HepG2 (cell line): ENCODE results near the gene APBB2. TPM values are rescaled to one million over a fixed set of nuclear protein-coding genes. Genes with fewer than 3 reads are reported as not detected.

Experiments used
- ATAC-seq: fragments of 200-7000 bp; cut with Tn5 transposase; 3 replicates; pipeline ENCODE4 v1.9.1; 2020; ENCODE audit warnings: mild to moderate bottlenecking, moderate library complexity
- BruUV-seq: library from RNA; stranded (reverse); fragments of 400-500 nt; replicated peaks from 2 replicates; lab custom pipeline; 2021; lab: Mats Ljungman, UMichigan
- CTCF ChIA-PET: fragments of 300-600 bp; formaldehyde crosslinking; extraction: SDS; loops from one replicate; lab custom pipeline; 2021; ENCODE audit warnings: low total read pairs, inconsistent platforms, low intra/inter-chr PET ratio; lab: Yijun Ruan, JAX
- POLR2A ChIA-PET: fragments of 350-600 bp; sonication (Branson Sonifier 250); formaldehyde crosslinking; loops from one replicate; lab custom pipeline; 2020; ENCODE audit warnings: antibody characterized with exemption, inconsistent platforms; lab: Yijun Ruan, JAX
- DNase-seq: peaks from one replicate; pipeline ENCODE4 v3.0.0-alpha.2; 2015; ENCODE audit warnings: low spot score
- FAIRE-seq: peaks from 3 replicates; lab custom pipeline; 2011; peaks lifted over from hg19 to GRCh38; lab: Jason Lieb, UNC
- H2AFZ ChIP-seq: one replicate; pipeline ENCODE4 v1.6.1; 2011; ENCODE audit warnings: low read length, inconsistent platforms
- H3K27ac ChIP-seq: fragments of 300-600 bp; 3 replicates; pipeline ENCODE4 v1.8.0; 2011; ENCODE audit warnings: mixed run types, mild to moderate bottlenecking, mixed read lengths, low read length, inconsistent platforms; ENCODE audit not compliant: insufficient read depth; ENCODE audit errors: extremely low read length
- H3K27me3 ChIP-seq, 2 experiments: fragments of 200-600 bp in 1 of 2; 2 replicates in 1 of 2; 3 replicates in 1 of 2; pipeline versions ENCODE4 v1.6.0 to v1.8.0; 2011; ENCODE audit warnings: low read length in 2 of 2, mild to moderate bottlenecking in 2 of 2, moderate library complexity in 2 of 2, inconsistent platforms in 1 of 2; ENCODE audit not compliant: insufficient read depth in 2 of 2, control insufficient read depth in 1 of 2
- H3K36me3 ChIP-seq, 2 experiments: fragments of 200-600 bp in 1 of 2; replicated peaks in 1 of 2; 2 replicates in 1 of 2; 3 replicates in 1 of 2; pipeline versions ENCODE4 v1.5.1 to v1.8.0; 2011; ENCODE audit warnings: low read length in 2 of 2, inconsistent platforms in 1 of 2; ENCODE audit not compliant: insufficient read depth in 2 of 2, control insufficient read depth in 1 of 2
- H3K4me1 ChIP-seq: 2 replicates; pipeline ENCODE4 v1.5.1; 2012; ENCODE audit warnings: low read length, inconsistent platforms; ENCODE audit not compliant: insufficient read depth
- H3K4me2 ChIP-seq: 2 replicates; pipeline ENCODE4 v1.6.0; 2011; ENCODE audit warnings: low read depth, low read length, inconsistent platforms
- H3K4me3 ChIP-seq, 3 experiments: fragments of 200-600 bp in 1 of 3; sonication (generic), shearing (Covaris generic) in 1 of 3; replicated peaks in 1 of 3; 2 replicates each; pipeline ENCODE4 v1.5.1; 2011 to 2016; ENCODE audit warnings: low read length in 3 of 3, inconsistent platforms in 2 of 3, low read depth in 2 of 3, mild to moderate bottlenecking in 2 of 3, control low read depth in 1 of 3, mixed read lengths in 1 of 3; ENCODE audit not compliant: insufficient read depth in 1 of 3
- H3K79me2 ChIP-seq: one replicate; pipeline ENCODE4 v1.6.1; 2011; ENCODE audit warnings: low read length, inconsistent platforms; ENCODE audit not compliant: insufficient read depth
- H3K9ac ChIP-seq: 2 replicates; pipeline ENCODE4 v1.6.0; 2011; ENCODE audit warnings: mild to moderate bottlenecking, low read depth, low read length, inconsistent platforms; ENCODE audit not compliant: insufficient read depth
- H3K9me3 ChIP-seq: 2 replicates; pipeline ENCODE4 v1.5.1; 2012; ENCODE audit warnings: mild to moderate bottlenecking, low read length
- H4K20me1 ChIP-seq: 2 replicates; pipeline ENCODE4 v1.6.0; 2011; ENCODE audit warnings: inconsistent platforms, mild to moderate bottlenecking, low read length, moderate library complexity; ENCODE audit not compliant: insufficient read depth
- CENPX ChIP-seq: sonication (generic); formaldehyde crosslinking; IDR thresholded peaks from 2 replicates; pipeline ENCODE4 v1.9.0; 2021; ENCODE audit warnings: mild to moderate bottlenecking, missing genetic modification reagents, moderate library complexity
- ETV5 ChIP-seq: IDR thresholded peaks from 2 replicates; pipeline ENCODE4 v1.6.1; 2018; ENCODE audit warnings: missing biosample characterization, missing genetic modification reagents, inconsistent platforms, borderline replicate concordance
- HNF4A ChIP-seq: sonication (generic); formaldehyde crosslinking; IDR thresholded peaks from 2 replicates; pipeline ENCODE4 v1.4.0; 2020; ENCODE audit warnings: missing genetic modification reagents
- IRX3 ChIP-seq: sonication (generic); formaldehyde crosslinking; IDR thresholded peaks from 2 replicates; pipeline ENCODE4 v1.8.1; 2023; ENCODE audit warnings: mild to moderate bottlenecking, low read depth, missing genetic modification reagents, borderline replicate concordance
- ISX ChIP-seq: sonication (generic); formaldehyde crosslinking; conservative IDR thresholded peaks from 2 replicates; pipeline ENCODE4 v1.5.0; 2020; ENCODE audit warnings: missing genetic modification reagents
- KLF15 ChIP-seq: sonication (generic); formaldehyde crosslinking; IDR thresholded peaks from 2 replicates; pipeline ENCODE4 v1.8.1; 2023; ENCODE audit warnings: borderline replicate concordance, mild to moderate bottlenecking, inconsistent platforms, missing genetic modification reagents, mixed read lengths
- KMT2B ChIP-seq: IDR thresholded peaks from 2 replicates; pipeline ENCODE4 v1.6.1; 2016; ENCODE audit warnings: missing genetic modification reagents, missing compliant biosample characterization
- MED1 ChIP-seq: sonication (generic); formaldehyde crosslinking; IDR thresholded peaks from 2 replicates; pipeline ENCODE4 v1.4.0; 2020; ENCODE audit warnings: missing genetic modification reagents
- MTA1 ChIP-seq: sonication (generic); formaldehyde crosslinking; IDR thresholded peaks from 2 replicates; pipeline ENCODE4 v1.4.0; 2020; ENCODE audit warnings: missing genetic modification reagents, mild to moderate bottlenecking, borderline replicate concordance
- NFE2L1 ChIP-seq: sonication (generic); formaldehyde crosslinking; IDR thresholded peaks from 2 replicates; pipeline ENCODE4 v1.4.0; 2020; ENCODE audit warnings: missing genetic modification reagents, mild to moderate bottlenecking, borderline replicate concordance
- SMAD9 ChIP-seq: sonication (generic); formaldehyde crosslinking; IDR thresholded peaks from 2 replicates; pipeline ENCODE4 v1.5.1; 2020; ENCODE audit warnings: mild to moderate bottlenecking, missing genetic modification reagents
- SMARCE1 ChIP-seq: fragments of 450-650 bp; IDR thresholded peaks from 2 replicates; pipeline ENCODE4 v1.6.1; 2017; ENCODE audit warnings: borderline replicate concordance
- TBP ChIP-seq: sonication (generic); formaldehyde crosslinking; IDR thresholded peaks from 2 replicates; pipeline ENCODE4 v1.5.0; 2020; ENCODE audit warnings: missing genetic modification reagents
- ZNF646 ChIP-seq: sonication (generic); formaldehyde crosslinking; IDR thresholded peaks from 2 replicates; pipeline ENCODE4 v1.9.0; 2021; ENCODE audit warnings: mild to moderate bottlenecking, missing genetic modification reagents
- ZNF775 ChIP-seq: sonication (generic); formaldehyde crosslinking; IDR thresholded peaks from 2 replicates; pipeline ENCODE4 v1.4.0; 2020; ENCODE audit warnings: missing genetic modification reagents, mild to moderate bottlenecking, moderate library complexity, borderline replicate concordance
- WGBS: methylation state at CpG from one replicate; pipeline ENCODE4 v1.1.6; 2017; ENCODE audit warnings: low lambda C conversion rate; 5-methylcytosine and 5-hydroxymethylcytosine counted together
- in situ Hi-C: cut with HindIII; loops from 2 replicates; pipeline ENCODE4 v1.10.0; 2017; ENCODE audit warnings: low pct_unique_long_range_greater_than_20kb; ENCODE audit not compliant: extremely low pct_ligation_motif_present
- intact Hi-C: fragments of 100-400 bp; cut with micrococcal nuclease; formaldehyde crosslinking; loops from one replicate; pipeline ENCODE4 v1.10.0; 2022; ENCODE audit not compliant: unreplicated experiment
- polyA plus RNA-seq, 8 experiments: library from polyadenylated mRNA; depleted of rRNA in 3 of 8; stranded (reverse) in 7 of 8; unstranded in 1 of 8; fragments of >200 nt; fragmentation: Illumina TruSeq in 4 of 8; extraction: Trizol in 4 of 8; gene quantifications; 2 replicates each; pipeline versions ENCODE4 v1.2.1 to v1.2.3, GENCODE V29; 2011 to 2016; ENCODE audit warnings: low read depth in 4 of 8, missing spikeins in 1 of 8, mixed read lengths in 1 of 8; ENCODE audit not compliant: insufficient read depth in 1 of 8
- total RNA-seq, 5 experiments: library from RNA; depleted of rRNA; stranded (reverse); fragments of >200 nt; fragmentation: Illumina TruSeq; extraction: Trizol; gene quantifications; 2 replicates each; pipeline ENCODE4 v1.2.3, GENCODE V29; 2016; ENCODE audit warnings: low read depth in 1 of 5
- TF ChIP-seq, protein P1 (sequence below): sonication (generic); formaldehyde crosslinking; IDR thresholded peaks from 2 replicates; pipeline ENCODE4 v1.4.0; 2020; ENCODE audit warnings: missing genetic modification reagents
- TF ChIP-seq, protein P2 (sequence below): sonication (generic); formaldehyde crosslinking; IDR thresholded peaks from 2 replicates; pipeline ENCODE4 v1.4.0; 2020; ENCODE audit warnings: missing genetic modification reagents; ENCODE audit errors: not compliant biosample characterization

APBB2 gene
- total and polyA plus RNA-seq, 2 of the 13 experiments (the other 11 are each of a cell fraction or from before 2014, with no cell fraction given) = 11.7 to 17.0 TPM

DNA sequence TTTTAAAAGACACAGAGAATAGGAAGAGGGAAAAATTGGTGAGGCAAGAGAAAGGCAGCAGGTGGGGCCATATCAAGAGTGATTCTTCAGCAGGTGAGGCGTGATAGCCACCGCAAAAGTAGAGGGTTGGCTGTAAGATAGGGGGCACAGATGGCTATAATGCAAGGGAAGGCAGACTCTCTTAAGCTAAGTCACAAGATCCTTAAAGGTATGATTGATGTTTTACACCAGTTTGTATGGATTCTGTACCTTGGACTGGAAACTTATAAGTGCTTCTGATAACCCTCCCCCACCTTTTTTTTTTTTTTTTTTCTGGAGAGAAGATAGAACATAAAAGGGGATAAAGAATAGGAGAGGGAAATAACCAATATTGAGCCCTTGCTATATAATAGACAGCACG is 424.6 kb downstream of the APBB2 start (continued):
- TF ChIP-seq ZNF775 (CRISPR knock-in tag) (no peak), ISX (no peak), ETV5 (CRISPR knock-in tag) (no peak), HNF4A (CRISPR knock-in tag) (no peak), SMAD9 (CRISPR knock-in tag) (no peak), SMARCE1 (no peak), CENPX (no peak), MED1 (CRISPR knock-in tag) (no peak)
- TF ChIP-seq, protein P1, sequence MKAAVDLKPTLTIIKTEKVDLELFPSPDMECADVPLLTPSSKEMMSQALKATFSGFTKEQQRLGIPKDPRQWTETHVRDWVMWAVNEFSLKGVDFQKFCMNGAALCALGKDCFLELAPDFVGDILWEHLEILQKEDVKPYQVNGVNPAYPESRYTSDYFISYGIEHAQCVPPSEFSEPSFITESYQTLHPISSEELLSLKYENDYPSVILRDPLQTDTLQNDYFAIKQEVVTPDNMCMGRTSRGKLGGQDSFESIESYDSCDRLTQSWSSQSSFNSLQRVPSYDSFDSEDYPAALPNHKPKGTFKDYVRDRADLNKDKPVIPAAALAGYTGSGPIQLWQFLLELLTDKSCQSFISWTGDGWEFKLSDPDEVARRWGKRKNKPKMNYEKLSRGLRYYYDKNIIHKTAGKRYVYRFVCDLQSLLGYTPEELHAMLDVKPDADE (CRISPR knock-in tag) = no peak

- H3K27ac ChIP-seq = no peak overlapping the region
- intact Hi-C loops (no loop called here), in situ Hi-C loops (no loop called here)
- no peak overlapping the region for H3K9ac ChIP-seq
- no peaks in the 10 kb centered on the region for H3K27me3 ChIP-seq
- no peak overlapping the region for H3K4me2 ChIP-seq
- H3K36me3 ChIP-seq = no peaks in the 10 kb centered on the region
- H3K9me3 ChIP-seq = no peaks in the 10 kb centered on the region
- ATAC-seq (no peak), FAIRE-seq (no peak), DNase-seq (no peak)
- WGBS = 4% methylated on average over 1 of the region's 1 CpG
- BruUV-seq = no TSS peak
- no peak overlapping the region for H3K4me3 ChIP-seq
- no peaks in the 10 kb centered on the region for H3K79me2 ChIP-seq
- CTCF ChIA-PET = no interaction called here
- POLR2A ChIA-PET = no interaction called here
- H4K20me1 ChIP-seq = no peaks in the 10 kb centered on the region
- H2AFZ ChIP-seq = no peak overlapping the region
- H3K4me1 ChIP-seq = no peaks in the 10 kb centered on the region
- TF ChIP-seq IRX3 (CRISPR knock-in tag) (no peak), KLF15 (CRISPR knock-in tag) (no peak), KMT2B (CRISPR knock-in tag) (no peak), NFE2L1 (no peak), MTA1 (CRISPR knock-in tag) (no peak), TBP (no peak), ZNF646 (CRISPR knock-in tag) (no peak)
- TF ChIP-seq, protein P2, sequence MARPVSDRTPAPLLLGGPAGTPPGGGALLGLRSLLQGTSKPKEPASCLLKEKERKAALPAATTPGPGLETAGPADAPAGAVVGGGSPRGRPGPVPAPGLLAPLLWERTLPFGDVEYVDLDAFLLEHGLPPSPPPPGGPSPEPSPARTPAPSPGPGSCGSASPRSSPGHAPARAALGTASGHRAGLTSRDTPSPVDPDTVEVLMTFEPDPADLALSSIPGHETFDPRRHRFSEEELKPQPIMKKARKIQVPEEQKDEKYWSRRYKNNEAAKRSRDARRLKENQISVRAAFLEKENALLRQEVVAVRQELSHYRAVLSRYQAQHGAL (CRISPR knock-in tag) = no peak
Measured at GRCh38 chr4:40789031-40789430, 425.3 kb downstream of the APBB2 start.
